DOHH2 (cell line): ENCODE data around the gene IFNLR1.

Experiments
- H3F3A ChIP-seq: fragments of 200-600 bp; sonication (generic), shearing (Covaris generic); 2 replicates; pipeline ENCODE4 v1.6.0; 2016; ENCODE audit warnings: antibody characterized with exemption, mild to moderate bottlenecking; ENCODE audit not compliant: control insufficient read depth, insufficient read depth
- H3K27ac ChIP-seq: fragments of 200-600 bp; sonication (generic); 2 replicates; pipeline ENCODE4 v1.5.1; 2014; ENCODE audit warnings: low read depth, mild to moderate bottlenecking, low read length, moderate library complexity
- H3K27me3 ChIP-seq: fragments of 200-600 bp; sonication (generic); 2 replicates; pipeline ENCODE4 v1.6.1; 2014; ENCODE audit warnings: mild to moderate bottlenecking, low read length, mixed read lengths; ENCODE audit not compliant: control insufficient read depth
- H3K36me3 ChIP-seq: fragments of 200-600 bp; sonication (generic); 2 replicates; pipeline ENCODE4 v1.6.1; 2014; ENCODE audit warnings: mild to moderate bottlenecking, low read length, moderate library complexity, mixed read lengths; ENCODE audit not compliant: control insufficient read depth
- H3K4me1 ChIP-seq: fragments of 200-600 bp; sonication (generic); 2 replicates; pipeline ENCODE4 v1.6.1; 2014; ENCODE audit warnings: mild to moderate bottlenecking, low read length, mixed read lengths; ENCODE audit not compliant: control insufficient read depth
- H3K4me2 ChIP-seq: fragments of 200-600 bp; sonication (generic); 2 replicates; pipeline ENCODE4 v1.6.0; 2014; ENCODE audit warnings: mild to moderate bottlenecking, low read length, moderate library complexity
- H3K4me3 ChIP-seq: fragments of 200-600 bp; sonication (generic); 2 replicates; pipeline ENCODE4 v1.5.1; 2014; ENCODE audit warnings: mild to moderate bottlenecking, low read length, mixed read lengths
- H3K79me2 ChIP-seq: fragments of 200-600 bp; sonication (generic); 2 replicates; pipeline ENCODE4 v1.6.1; 2014; ENCODE audit warnings: mild to moderate bottlenecking, low read length, mixed read lengths; ENCODE audit not compliant: control insufficient read depth
- H3K9me2 ChIP-seq: fragments of 200-600 bp; sonication (generic); replicated peaks from 2 replicates; pipeline ENCODE4 v1.6.1; 2014; ENCODE audit warnings: mild to moderate bottlenecking, low read length, mixed read lengths; ENCODE audit not compliant: control insufficient read depth
- H3K9me3 ChIP-seq: fragments of 200-600 bp; sonication (generic); 2 replicates; pipeline ENCODE4 v1.6.1; 2014; ENCODE audit warnings: antibody characterized with exemption, low read length, mixed read lengths; ENCODE audit not compliant: control insufficient read depth, insufficient read depth
- H4K20me1 ChIP-seq: fragments of 200-600 bp; sonication (generic); 2 replicates; pipeline ENCODE4 v1.6.0; 2014; ENCODE audit warnings: low read depth, mild to moderate bottlenecking, antibody characterized with exemption, low read length, moderate library complexity; ENCODE audit not compliant: control insufficient read depth, insufficient read depth
- EZH2phosphoT487 ChIP-seq: fragments of 200-600 bp; sonication (generic); IDR thresholded peaks from 2 replicates; pipeline ENCODE4 v1.6.1; 2017; ENCODE audit warnings: borderline replicate concordance, mild to moderate bottlenecking, antibody characterized with exemption, low read length, moderate library complexity, mixed read lengths
- TF ChIP-seq, protein P1 (sequence below): fragments of 200-600 bp; sonication (generic); IDR thresholded peaks from one replicate; pipeline ENCODE4 v1.5.1; 2014; ENCODE audit warnings: antibody characterized with exemption, mild to moderate bottlenecking, low read depth, low read length; ENCODE audit not compliant: poor library complexity, severe bottlenecking

IFNLR1 gene

DNA sequence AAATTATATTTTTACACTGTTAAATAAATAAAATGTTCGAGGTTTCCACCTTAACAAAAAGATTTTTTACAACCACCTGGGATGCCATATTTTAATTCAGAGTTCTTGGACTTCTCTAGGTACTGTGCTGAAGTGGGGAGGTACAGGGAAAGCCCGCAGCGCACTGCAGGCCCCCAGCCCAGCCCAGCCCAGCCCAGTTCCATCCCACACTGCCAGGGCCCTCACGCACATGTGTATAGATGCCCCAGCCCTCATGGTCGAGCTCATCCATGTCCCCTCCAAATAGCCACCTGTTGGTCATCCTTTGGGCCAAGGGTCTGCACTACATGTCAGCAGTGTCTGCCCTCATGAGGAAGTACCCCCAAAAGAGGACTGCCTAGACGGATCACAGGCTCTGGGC is 63.5 kb downstream of the IFNLR1 start:
- TF ChIP-seq EZH2phosphoT487 = no peak
- TF ChIP-seq, protein P1, sequence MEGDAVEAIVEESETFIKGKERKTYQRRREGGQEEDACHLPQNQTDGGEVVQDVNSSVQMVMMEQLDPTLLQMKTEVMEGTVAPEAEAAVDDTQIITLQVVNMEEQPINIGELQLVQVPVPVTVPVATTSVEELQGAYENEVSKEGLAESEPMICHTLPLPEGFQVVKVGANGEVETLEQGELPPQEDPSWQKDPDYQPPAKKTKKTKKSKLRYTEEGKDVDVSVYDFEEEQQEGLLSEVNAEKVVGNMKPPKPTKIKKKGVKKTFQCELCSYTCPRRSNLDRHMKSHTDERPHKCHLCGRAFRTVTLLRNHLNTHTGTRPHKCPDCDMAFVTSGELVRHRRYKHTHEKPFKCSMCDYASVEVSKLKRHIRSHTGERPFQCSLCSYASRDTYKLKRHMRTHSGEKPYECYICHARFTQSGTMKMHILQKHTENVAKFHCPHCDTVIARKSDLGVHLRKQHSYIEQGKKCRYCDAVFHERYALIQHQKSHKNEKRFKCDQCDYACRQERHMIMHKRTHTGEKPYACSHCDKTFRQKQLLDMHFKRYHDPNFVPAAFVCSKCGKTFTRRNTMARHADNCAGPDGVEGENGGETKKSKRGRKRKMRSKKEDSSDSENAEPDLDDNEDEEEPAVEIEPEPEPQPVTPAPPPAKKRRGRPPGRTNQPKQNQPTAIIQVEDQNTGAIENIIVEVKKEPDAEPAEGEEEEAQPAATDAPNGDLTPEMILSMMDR = no peak
- Histone ChIP-seq H3K27ac (no peak overlapping the region), H3F3A (no peaks in the 10 kb centered on the region), H3K36me3 (no peaks in the 10 kb centered on the region), H3K4me1 (no peaks in the 10 kb centered on the region), H4K20me1 (no peaks in the 10 kb centered on the region), H3K9me2 (no peaks in the 10 kb centered on the region), H3K27me3 (peaks cover 6% of the 10 kb centered on the region), H3K9me3 (no peaks in the 10 kb centered on the region), H3K4me3 (no peak overlapping the region), H3K79me2 (no peaks in the 10 kb centered on the region), H3K4me2 (no peak overlapping the region)

DNA sequence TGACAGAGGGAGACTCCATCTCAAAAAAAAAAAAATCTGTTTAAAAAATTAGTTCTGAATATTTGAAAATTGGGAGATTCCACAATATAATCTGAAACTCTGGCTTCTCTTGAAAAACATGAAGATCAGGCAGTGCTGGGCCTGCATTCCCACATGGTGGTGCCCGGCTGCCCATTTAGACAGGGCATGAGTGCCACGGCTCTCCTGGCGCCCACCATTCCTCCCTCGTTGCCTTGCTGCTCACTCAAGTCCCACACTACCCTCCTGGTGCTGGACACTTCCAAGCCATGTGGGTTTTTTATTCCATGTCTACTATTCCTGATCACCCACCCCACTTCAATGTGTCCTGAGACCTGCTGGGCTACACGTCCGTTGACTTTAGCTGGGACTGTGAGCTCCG is 64.3 kb downstream of the IFNLR1 start:
- H3K4me2 ChIP-seq = no peak overlapping the region
- no peak for TF ChIP-seq EZH2phosphoT487
- TF ChIP-seq, protein P1 = no peak

DNA sequence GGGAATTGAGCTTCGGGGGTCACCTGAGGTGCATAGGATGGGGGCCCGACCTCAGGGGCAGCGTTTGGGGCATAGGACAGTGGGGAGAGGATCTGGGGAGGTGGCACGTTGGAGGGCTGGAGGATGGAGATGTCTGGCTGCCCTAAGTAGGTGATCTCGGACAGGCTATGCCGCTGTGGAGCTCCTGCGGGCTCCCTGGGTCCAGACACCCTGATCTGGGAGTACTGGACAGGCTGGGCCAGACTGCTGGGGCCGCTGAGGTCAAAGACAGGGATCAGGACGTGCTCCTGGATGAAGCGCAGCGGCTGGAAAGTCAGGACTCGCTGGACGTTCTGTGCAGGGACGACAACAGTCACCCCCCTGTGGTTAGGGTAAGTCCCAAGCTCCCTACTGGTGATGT is 65.7 kb downstream of the IFNLR1 start:
- Histone ChIP-seq H3K9me3 (no peaks in the 10 kb centered on the region), H3F3A (no peaks in the 10 kb centered on the region), H4K20me1 (no peaks in the 10 kb centered on the region), H3K27me3 (peaks cover 18% of the 10 kb centered on the region), H3K4me2 (no peak overlapping the region), H3K9me2 (no peaks in the 10 kb centered on the region), H3K4me3 (no peak overlapping the region), H3K4me1 (no peaks in the 10 kb centered on the region), H3K36me3 (no peaks in the 10 kb centered on the region), H3K27ac (no peak overlapping the region), H3K79me2 (no peaks in the 10 kb centered on the region)
- TF ChIP-seq, protein P1 = no peak
- TF ChIP-seq EZH2phosphoT487 = no peak

More for the DNA sequence above, 64.3 kb downstream of the IFNLR1 start:
- no peaks in the 10 kb centered on the region for H3F3A ChIP-seq
- no peaks in the 10 kb centered on the region for H3K36me3 ChIP-seq
- no peaks in the 10 kb centered on the region for H3K9me2 ChIP-seq
- no peaks in the 10 kb centered on the region for H3K9me3 ChIP-seq
- peaks cover 6% of the 10 kb centered on the region for H3K27me3 ChIP-seq
- H3K4me3 ChIP-seq = no peak overlapping the region
- no peaks in the 10 kb centered on the region for H3K79me2 ChIP-seq
- no peaks in the 10 kb centered on the region for H3K4me1 ChIP-seq
- no peaks in the 10 kb centered on the region for H4K20me1 ChIP-seq
- H3K27ac ChIP-seq = no peak overlapping the region

DNA sequence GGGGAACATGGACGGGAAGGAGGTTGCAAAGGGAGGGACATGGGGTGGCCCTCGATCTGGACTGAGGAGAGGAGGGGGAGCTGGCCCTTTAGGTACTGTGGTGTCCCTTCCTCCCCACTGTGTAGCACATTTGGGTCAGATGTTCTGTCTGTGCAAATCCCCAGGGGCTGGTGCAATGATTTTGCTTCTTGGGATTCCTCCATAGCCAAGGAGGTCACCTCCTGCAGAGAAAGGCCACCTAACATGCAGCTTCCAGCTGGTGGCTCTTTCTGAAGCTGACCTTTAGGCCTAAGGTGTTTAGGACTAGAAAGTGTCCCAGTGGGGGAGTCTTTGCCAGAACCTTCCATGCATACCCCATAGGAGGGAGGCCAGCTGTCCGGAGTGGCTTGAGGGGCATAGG is 66.1 kb downstream of the IFNLR1 start:
- Histone ChIP-seq H3K36me3 (no peaks in the 10 kb centered on the region), H3K4me3 (no peak overlapping the region), H3K27ac (no peak overlapping the region), H3K79me2 (no peaks in the 10 kb centered on the region), H3K9me3 (no peaks in the 10 kb centered on the region), H3F3A (no peaks in the 10 kb centered on the region), H3K4me1 (no peaks in the 10 kb centered on the region), H4K20me1 (no peaks in the 10 kb centered on the region), H3K9me2 (no peaks in the 10 kb centered on the region), H3K4me2 (no peak overlapping the region), H3K27me3 (peaks cover 18% of the 10 kb centered on the region)
- no peak for TF ChIP-seq EZH2phosphoT487
- TF ChIP-seq, protein P1 = no peak
